ENCODE data around the gene CFAP47. TPM values are rescaled to one million over a fixed set of nuclear protein-coding genes. Genes with fewer than 3 reads are reported as not detected.

Gene CFAP47
- total RNA-seq, 1 donor from 2014 or later = not detected

DNA sequence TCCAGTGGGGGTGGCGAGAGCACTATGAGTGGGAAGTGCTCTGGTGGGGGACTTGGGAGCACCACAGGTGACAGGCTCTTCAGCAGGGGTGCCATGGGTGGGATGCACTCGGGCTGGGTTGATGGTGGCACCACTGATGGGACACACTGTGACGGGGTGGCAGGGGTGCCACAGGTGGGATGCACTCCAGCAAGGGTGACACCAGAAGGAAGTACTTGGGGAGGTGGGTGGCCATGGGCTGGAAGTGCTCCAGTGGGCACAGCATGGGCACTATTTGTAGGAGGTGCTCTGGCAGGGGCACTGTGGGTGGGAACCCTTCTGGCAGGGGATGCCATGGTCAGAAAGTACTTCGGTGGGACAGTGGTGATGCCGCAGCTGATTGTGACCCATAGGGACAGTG is 346.6 kb downstream of the CFAP47 start:
- H3K4me1 ChIP-seq = no peaks in the 10 kb centered on the region
- TF ChIP-seq, protein P1, sequence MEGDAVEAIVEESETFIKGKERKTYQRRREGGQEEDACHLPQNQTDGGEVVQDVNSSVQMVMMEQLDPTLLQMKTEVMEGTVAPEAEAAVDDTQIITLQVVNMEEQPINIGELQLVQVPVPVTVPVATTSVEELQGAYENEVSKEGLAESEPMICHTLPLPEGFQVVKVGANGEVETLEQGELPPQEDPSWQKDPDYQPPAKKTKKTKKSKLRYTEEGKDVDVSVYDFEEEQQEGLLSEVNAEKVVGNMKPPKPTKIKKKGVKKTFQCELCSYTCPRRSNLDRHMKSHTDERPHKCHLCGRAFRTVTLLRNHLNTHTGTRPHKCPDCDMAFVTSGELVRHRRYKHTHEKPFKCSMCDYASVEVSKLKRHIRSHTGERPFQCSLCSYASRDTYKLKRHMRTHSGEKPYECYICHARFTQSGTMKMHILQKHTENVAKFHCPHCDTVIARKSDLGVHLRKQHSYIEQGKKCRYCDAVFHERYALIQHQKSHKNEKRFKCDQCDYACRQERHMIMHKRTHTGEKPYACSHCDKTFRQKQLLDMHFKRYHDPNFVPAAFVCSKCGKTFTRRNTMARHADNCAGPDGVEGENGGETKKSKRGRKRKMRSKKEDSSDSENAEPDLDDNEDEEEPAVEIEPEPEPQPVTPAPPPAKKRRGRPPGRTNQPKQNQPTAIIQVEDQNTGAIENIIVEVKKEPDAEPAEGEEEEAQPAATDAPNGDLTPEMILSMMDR (IDR thresholded peaks at IDR 0.05; ENCODE audit: borderline replicate concordance) = no peak
- intact Hi-C loops (cut with micrococcal nuclease) = no loop called here
- no peaks in the 10 kb centered on the region for H3K9me3 ChIP-seq (replicated peaks)
- DNase-seq = no peak
- no peaks in the 10 kb centered on the region for H3K36me3 ChIP-seq
- H3K27ac ChIP-seq (replicated peaks) = no peak overlapping the region
- no peak overlapping the region for H3K4me3 ChIP-seq
- H3K27me3 ChIP-seq (ENCODE audit: low read depth) = no peaks in the 10 kb centered on the region

DNA sequence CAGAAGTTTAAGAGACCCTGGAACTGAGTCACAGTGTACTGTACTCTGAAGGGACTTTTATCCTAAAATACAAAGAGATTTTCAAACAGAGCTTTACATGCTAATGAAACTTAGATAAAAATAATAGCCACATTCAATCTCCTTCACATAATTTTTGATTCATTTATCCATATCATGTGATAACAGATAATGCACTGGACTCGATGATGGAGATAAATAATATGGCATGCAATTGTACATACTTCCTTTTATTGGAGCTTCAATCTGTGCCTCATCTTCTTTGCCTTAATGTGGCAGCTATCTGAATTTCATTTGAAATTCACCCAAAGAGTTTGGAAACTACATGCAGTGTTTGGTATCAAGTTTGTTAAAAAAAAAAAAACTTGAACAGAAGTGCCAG is 390.6 kb downstream of the CFAP47 start:
- Histone ChIP-seq H3K4me3 (no peak overlapping the region), H3K27me3 (ENCODE audit: low read depth) (no peaks in the 10 kb centered on the region), H3K27ac (replicated peaks) (no peak overlapping the region), H3K9me3 (replicated peaks) (no peaks in the 10 kb centered on the region), H3K4me1 (no peaks in the 10 kb centered on the region), H3K36me3 (no peaks in the 10 kb centered on the region)
- DNase-seq = no peak
- TF ChIP-seq, protein P1 (IDR thresholded peaks at IDR 0.05; ENCODE audit: borderline replicate concordance) = no peak
- intact Hi-C loops (cut with micrococcal nuclease) = no loop called here

DNA sequence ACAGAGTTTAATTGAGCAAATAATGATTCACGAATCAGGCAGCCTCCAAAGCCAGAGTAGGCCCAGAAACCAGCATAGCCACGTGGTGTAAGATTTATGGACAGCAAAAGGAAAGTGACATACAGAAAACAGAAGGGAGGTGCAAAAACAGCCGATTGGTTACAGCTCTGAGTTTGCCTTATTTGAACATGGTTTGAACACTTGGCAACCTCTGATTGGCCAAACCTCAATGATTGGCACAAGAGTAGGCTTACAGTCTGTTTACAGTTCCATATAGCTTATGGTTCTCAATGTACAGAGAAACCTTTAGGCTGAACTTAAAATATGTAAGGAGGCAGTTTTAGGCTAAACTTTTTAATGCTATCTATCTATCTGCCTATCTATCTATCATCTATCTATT is 394.8 kb downstream of the CFAP47 start:
- intact Hi-C loops (cut with micrococcal nuclease) = no loop called here
- Histone ChIP-seq H3K27ac (replicated peaks) (no peak overlapping the region), H3K4me1 (no peaks in the 10 kb centered on the region), H3K9me3 (replicated peaks) (no peaks in the 10 kb centered on the region), H3K36me3 (no peaks in the 10 kb centered on the region), H3K4me3 (no peak overlapping the region), H3K27me3 (ENCODE audit: low read depth) (no peaks in the 10 kb centered on the region)
- DNase-seq = no peak
- TF ChIP-seq, protein P1 (IDR thresholded peaks at IDR 0.05; ENCODE audit: borderline replicate concordance) = no peak

DNA sequence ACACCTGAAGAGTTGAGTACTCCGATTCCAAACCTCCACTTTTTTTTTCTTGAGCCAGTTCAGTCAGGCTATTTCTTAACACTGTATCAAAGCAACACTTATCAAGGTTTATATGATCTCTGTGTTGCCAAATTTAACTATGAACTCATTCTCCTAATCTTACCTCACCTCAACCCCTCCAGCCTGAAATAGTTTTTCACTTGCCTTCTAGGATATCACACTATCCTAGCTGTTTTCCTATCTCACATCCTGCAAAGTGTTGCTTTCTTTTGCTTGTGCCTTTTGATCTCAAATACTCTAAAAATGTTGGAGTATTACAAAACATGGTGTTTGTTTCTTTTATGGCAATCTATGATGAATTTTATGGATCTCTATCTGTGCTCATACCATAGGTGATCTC is 415.0 kb downstream of the CFAP47 start:
- H3K9me3 ChIP-seq (replicated peaks) = no peaks in the 10 kb centered on the region
- H3K27ac ChIP-seq (replicated peaks) = no peak overlapping the region
- no peak overlapping the region for H3K4me3 ChIP-seq
- H3K36me3 ChIP-seq = no peaks in the 10 kb centered on the region
- H3K27me3 ChIP-seq (ENCODE audit: low read depth) = no peaks in the 10 kb centered on the region
- no peaks in the 10 kb centered on the region for H3K4me1 ChIP-seq
- TF ChIP-seq, protein P1 (IDR thresholded peaks at IDR 0.05; ENCODE audit: borderline replicate concordance) = no peak
- no peak for DNase-seq
- intact Hi-C loops (cut with micrococcal nuclease) = no loop called here

DNA sequence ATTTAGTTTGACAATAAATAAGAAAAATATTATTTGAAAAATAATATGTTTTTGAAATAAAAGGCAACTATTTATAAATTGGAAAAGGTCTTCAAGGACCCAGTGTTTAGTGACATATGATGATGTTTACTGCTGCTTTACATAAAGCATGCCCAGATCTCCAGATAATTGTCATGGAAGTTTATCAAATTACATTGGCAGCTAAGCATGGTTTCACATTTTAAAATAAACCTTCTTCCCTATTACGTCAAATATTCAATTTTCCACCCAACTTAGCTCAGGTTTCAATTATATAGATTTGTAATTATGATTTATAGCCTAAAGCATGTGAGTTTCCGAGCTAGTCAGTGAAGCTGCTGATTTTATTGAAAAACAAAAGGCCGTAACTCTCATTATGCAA is 417.2 kb downstream of the CFAP47 start:
- no peaks in the 10 kb centered on the region for H3K36me3 ChIP-seq
- no peaks in the 10 kb centered on the region for H3K9me3 ChIP-seq (replicated peaks)
- H3K27me3 ChIP-seq (ENCODE audit: low read depth) = no peaks in the 10 kb centered on the region
- H3K4me3 ChIP-seq = no peak overlapping the region
- intact Hi-C loops (cut with micrococcal nuclease) = no loop called here
- DNase-seq = no peak
- TF ChIP-seq, protein P1 (IDR thresholded peaks at IDR 0.05; ENCODE audit: borderline replicate concordance) = no peak
- H3K27ac ChIP-seq (replicated peaks) = no peak overlapping the region
- H3K4me1 ChIP-seq = no peaks in the 10 kb centered on the region

DNA sequence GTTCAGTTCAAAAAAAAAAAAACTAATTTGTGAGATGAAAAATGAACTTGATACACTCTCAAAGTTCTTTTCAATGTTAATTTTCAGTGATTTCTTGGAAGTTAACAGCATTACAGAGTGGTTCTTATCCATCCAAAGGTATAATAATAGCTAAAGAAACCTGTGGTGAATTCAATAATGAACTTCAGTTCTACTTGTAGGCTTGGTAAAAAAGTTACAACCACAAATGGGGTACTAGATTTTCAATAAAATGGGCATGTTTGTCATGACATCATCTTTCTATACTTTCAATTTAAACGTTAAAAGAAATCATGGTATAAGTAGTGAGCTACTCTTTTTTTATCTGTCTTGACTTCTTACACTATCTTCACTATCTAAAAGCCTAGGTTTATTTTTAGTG is 424.8 kb downstream of the CFAP47 start:
- intact Hi-C loops (cut with micrococcal nuclease) = no loop called here

More for the DNA sequence above, 424.8 kb downstream of the CFAP47 start:
- no peaks in the 10 kb centered on the region for H3K27me3 ChIP-seq (ENCODE audit: low read depth)
- DNase-seq = no peak
- TF ChIP-seq, protein P1 (IDR thresholded peaks at IDR 0.05; ENCODE audit: borderline replicate concordance) = no peak
- no peaks in the 10 kb centered on the region for H3K36me3 ChIP-seq
- H3K27ac ChIP-seq (replicated peaks) = no peak overlapping the region
- H3K4me3 ChIP-seq = no peak overlapping the region
- no peaks in the 10 kb centered on the region for H3K4me1 ChIP-seq
- no peaks in the 10 kb centered on the region for H3K9me3 ChIP-seq (replicated peaks)

All from left ventricle myocardium inferior (tissue), 1 donor.